Measurements from ENCODE around the gene WDR5B. TPM values are rescaled to one million over a fixed set of nuclear protein-coding genes. Genes with fewer than 3 reads are reported as not detected.
"Not testable (repeated sequence)": the region's sequence is repeated elsewhere in the genome, so short reads cannot be mapped to it uniquely, and the experiment has no call there.

The WDR5B gene
- total RNA-seq, 1 experiment from 2014 or later, result 3.4 TPM

- ChIA-PET RAD21 (ENCODE audit: low non-redundant PET in 1 of 2, low total read pairs in 2 of 2, uncharacterized antibody in 2 of 2, unreplicated experiment in 2 of 2) (interaction anchor here in 1 of 2 experiments (0.7 kb wide), 1 partner anchor 1199 kb away, joined by 4 read pairs; no protein-coding TSS in a partner anchor), POLR2A (no interaction called here), CTCF (no interaction called here)
- Histone ChIP-seq H3K4me3 (replicated peaks in 1 of 2; ENCODE audit: low read depth in 1 of 2, low read length in 2 of 2) (no peak overlapping the region), H3K79me2 (ENCODE audit: insufficient read depth, low read length) (peaks cover 4% of the 10 kb centered on the region; the same call in 1 of the 2 replicates), H3K36me3 (ENCODE audit: control insufficient read depth in 1 of 2, insufficient read depth in 2 of 2, low read length in 2 of 2) (peaks cover 21 to 31% of the 10 kb centered on the region in 2 experiments; a peak in 3 of 4 replicates), H3K4me2 (ENCODE audit: low read length) (no peak overlapping the region), H3K9me2 (ENCODE audit: insufficient read depth) (no peaks in the 10 kb centered on the region), H4K20me1 (ENCODE audit: insufficient read depth) (no peaks in the 10 kb centered on the region), H3K9ac (ENCODE audit: low read length) (no peak overlapping the region), H3K4me1 (ENCODE audit: control insufficient read depth in 1 of 2, insufficient read depth in 2 of 2, low read length in 2 of 2) (no peaks in the 10 kb centered on the region), H2AFZ (ENCODE audit: low read depth, low read length, poor library complexity, severe bottlenecking) (no peak overlapping the region), H3K27me3 (ENCODE audit: insufficient read depth, low read length) (no peaks in the 10 kb centered on the region), H3K27ac (ENCODE audit: low read depth, low read length) (no peak overlapping the region), H3K9me3 (ENCODE audit: control insufficient read depth in 1 of 2, insufficient read depth in 1 of 2, low read depth in 1 of 2, low read length in 2 of 2) (no peaks in the 10 kb centered on the region)
- DNase-seq (ENCODE audit: low read depth, low spot score), result no peak
- no peak for ATAC-seq
- intact Hi-C loops (cut with micrococcal nuclease), result no loop called here
- no peak for TF ChIP-seq ATF3 (IDR thresholded peaks at IDR 0.05)
- no peak for TF ChIP-seq CEBPB (IDR thresholded peaks at IDR 0.05; ENCODE audit: low read depth)
- TF ChIP-seq POLR2A (IDR thresholded peaks at IDR 0.05; ENCODE audit: borderline replicate concordance, extremely low read depth, insufficient read depth, insufficient read length), result no peak
- TF ChIP-seq CBX3 (IDR thresholded peaks at IDR 0.05; ENCODE audit: low read depth), result no peak
- TF ChIP-seq ZFX (IDR thresholded peaks at IDR 0.05), result no peak
- no peak for TF ChIP-seq SRF (IDR thresholded peaks at IDR 0.05; ENCODE audit: low read depth)
- TF ChIP-seq EZH2phosphoT487 (IDR thresholded peaks at IDR 0.05; ENCODE audit: borderline replicate concordance), result no peak
- TF ChIP-seq SIN3A (IDR thresholded peaks at IDR 0.05; ENCODE audit: low read depth), result no peak
- no peak for TF ChIP-seq EGR1 (IDR thresholded peaks at IDR 0.05; ENCODE audit: low read depth)
- no peak for TF ChIP-seq RAD21 (IDR thresholded peaks at IDR 0.05; ENCODE audit: low read depth)
- TF ChIP-seq SP1 (IDR thresholded peaks at IDR 0.05; ENCODE audit: low read depth), result no peak
- TF ChIP-seq ZBTB33 (IDR thresholded peaks at IDR 0.05; ENCODE audit: extremely low read depth, insufficient replicate concordance, low read length), result no peak
- no peak for TF ChIP-seq JUND (IDR thresholded peaks at IDR 0.05)
- TF ChIP-seq TCF7L2 (IDR thresholded peaks at IDR 0.05; ENCODE audit: borderline replicate concordance, extremely low read depth, insufficient read depth, insufficient read length), result no peak
- TF ChIP-seq FOSL1 (IDR thresholded peaks at IDR 0.05; ENCODE audit: low read depth), result no peak
- BruUV-seq (replicated peaks), result no TSS peak
These were observed 35.5 kb upstream of the WDR5B start for GRCh38 chr3:122451371-122451770.

DNA sequence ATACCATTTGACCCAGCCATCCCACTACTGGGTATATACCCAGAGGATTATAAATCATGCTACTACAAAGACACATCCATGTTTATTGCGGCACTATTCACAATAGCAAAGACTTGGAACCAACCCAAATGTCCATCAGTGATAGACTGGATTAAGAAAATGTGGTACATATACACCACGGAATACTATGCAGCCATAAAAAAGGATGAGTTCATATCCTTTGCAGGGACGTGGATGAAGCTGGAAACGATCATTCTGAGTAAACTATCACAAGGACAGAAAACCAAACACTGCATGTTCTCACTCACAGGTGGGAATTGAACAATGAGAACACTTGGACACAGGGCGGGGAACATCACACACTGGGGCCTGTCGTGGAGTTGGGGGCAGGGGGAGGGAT is 32.4 kb upstream of the WDR5B start:
- H3K9me3 ChIP-seq (ENCODE audit: control insufficient read depth in 1 of 2, insufficient read depth in 1 of 2, low read depth in 1 of 2, low read length in 2 of 2); H2AFZ ChIP-seq (ENCODE audit: low read depth, low read length, poor library complexity, severe bottlenecking); POLR2A ChIA-PET; DNase-seq (ENCODE audit: low read depth, low spot score); H3K4me3 ChIP-seq (replicated peaks in 1 of 2; ENCODE audit: low read depth in 1 of 2, low read length in 2 of 2); BruUV-seq (replicated peaks); RAD21 ChIA-PET (ENCODE audit: low non-redundant PET in 1 of 2, low total read pairs in 2 of 2, uncharacterized antibody in 2 of 2, unreplicated experiment in 2 of 2); H4K20me1 ChIP-seq (ENCODE audit: insufficient read depth); CTCF ChIA-PET; intact Hi-C loops (cut with micrococcal nuclease); H3K4me2 ChIP-seq (ENCODE audit: low read length); H3K27ac ChIP-seq (ENCODE audit: low read depth, low read length); H3K27me3 ChIP-seq (ENCODE audit: insufficient read depth, low read length); H3K9ac ChIP-seq (ENCODE audit: low read length); H3K9me2 ChIP-seq (ENCODE audit: insufficient read depth); ATAC-seq: not testable (repeated sequence)
- Histone ChIP-seq H3K4me1 (ENCODE audit: control insufficient read depth in 1 of 2, insufficient read depth in 2 of 2, low read length in 2 of 2) (peaks cover 2 to 14% of the 10 kb centered on the region in 2 experiments; a peak in 2 of 4 replicates), H3K36me3 (ENCODE audit: control insufficient read depth in 1 of 2, insufficient read depth in 2 of 2, low read length in 2 of 2) (peaks cover 20 to 21% of the 10 kb centered on the region in 2 experiments; a peak in 3 of 4 replicates), H3K79me2 (ENCODE audit: insufficient read depth, low read length) (peaks cover 18% of the 10 kb centered on the region; the same call in 1 of the 2 replicates)

DNA sequence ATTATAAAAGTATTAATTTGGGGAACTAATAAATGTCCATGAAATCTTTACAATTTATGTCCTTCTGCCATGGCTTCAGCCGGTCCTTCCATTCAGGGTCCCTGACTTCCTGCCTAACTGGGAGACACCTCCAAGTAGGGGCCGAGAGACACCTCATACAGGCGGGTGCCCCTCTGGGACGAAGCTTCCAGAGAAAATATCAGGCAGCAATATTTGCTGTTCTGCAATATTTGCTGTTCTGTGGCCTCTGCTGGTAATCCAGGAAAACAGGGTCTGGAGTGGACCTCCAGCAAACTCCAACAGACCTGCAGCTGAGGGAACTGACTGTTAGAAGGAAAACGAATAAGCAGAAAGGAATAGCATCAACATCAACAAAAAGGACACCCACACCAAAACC is 28.6 kb upstream of the WDR5B start:
- H3K27me3 ChIP-seq (ENCODE audit: insufficient read depth, low read length); H2AFZ ChIP-seq (ENCODE audit: low read depth, low read length, poor library complexity, severe bottlenecking); H3K9ac ChIP-seq (ENCODE audit: low read length); H4K20me1 ChIP-seq (ENCODE audit: insufficient read depth); H3K9me3 ChIP-seq (ENCODE audit: control insufficient read depth in 1 of 2, insufficient read depth in 1 of 2, low read depth in 1 of 2, low read length in 2 of 2); H3K4me2 ChIP-seq (ENCODE audit: low read length); BruUV-seq (replicated peaks); H3K4me3 ChIP-seq (replicated peaks in 1 of 2; ENCODE audit: low read depth in 1 of 2, low read length in 2 of 2); DNase-seq (ENCODE audit: low read depth, low spot score); CTCF ChIA-PET; POLR2A ChIA-PET; intact Hi-C loops (cut with micrococcal nuclease); ATAC-seq; H3K27ac ChIP-seq (ENCODE audit: low read depth, low read length); H3K9me2 ChIP-seq (ENCODE audit: insufficient read depth); RAD21 ChIA-PET (ENCODE audit: low non-redundant PET in 1 of 2, low total read pairs in 2 of 2, uncharacterized antibody in 2 of 2, unreplicated experiment in 2 of 2): not testable (repeated sequence)
- H3K4me1 ChIP-seq (ENCODE audit: control insufficient read depth in 1 of 2, insufficient read depth in 2 of 2, low read length in 2 of 2), result peaks cover 2 to 14% of the 10 kb centered on the region in 2 experiments; a peak in 2 of 4 replicates
- peaks cover 12 to 13% of the 10 kb centered on the region in 2 experiments; a peak in 3 of 4 replicates for H3K36me3 ChIP-seq (ENCODE audit: control insufficient read depth in 1 of 2, insufficient read depth in 2 of 2, low read length in 2 of 2)
- peaks cover 18% of the 10 kb centered on the region; the same call in 1 of the 2 replicates for H3K79me2 ChIP-seq (ENCODE audit: insufficient read depth, low read length)
